Measurements from ENCODE around the gene GRIK1. TPM values are rescaled to one million over a fixed set of nuclear protein-coding genes. Genes with fewer than 3 reads are reported as not detected.

GRIK1 gene
- total RNA-seq, 1 experiment from 2014 or later, result 0.09 TPM

DNA sequence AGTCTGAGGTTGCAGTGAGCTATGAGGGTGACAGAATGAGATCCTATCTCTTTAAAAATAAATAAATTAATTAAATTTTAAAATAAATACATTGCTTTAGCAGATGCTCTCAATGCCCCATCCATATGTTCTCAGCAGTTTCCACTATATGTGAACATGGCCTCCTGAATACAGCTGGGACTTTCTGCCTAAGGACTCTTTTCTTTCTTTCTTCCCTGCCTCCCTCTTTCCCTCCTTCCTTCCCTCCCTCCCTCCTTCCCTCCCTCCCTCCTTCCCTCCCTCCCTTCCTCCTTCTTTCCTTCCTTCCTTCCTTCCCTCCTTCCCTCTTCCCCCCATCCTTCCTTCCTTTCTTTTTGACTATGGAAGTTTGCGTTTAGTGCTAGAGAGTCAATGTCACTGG, 10.2 kb upstream of the GRIK1 start:
- H3K9me3 Mint-ChIP-seq, result no peaks in the 10 kb centered on the region
- CTCF ChIA-PET, result no interaction called here
- POLR2A ChIA-PET, result no interaction called here

GRCh38 chr21:29947119-29947518, 7.3 kb upstream of the GRIK1 start:
- Mint-ChIP-seq H3K36me3 (no peaks in the 10 kb centered on the region), H3K27ac (no peak overlapping the region), H3K27me3 (ENCODE audit: low read depth) (peaks cover 6% of the 10 kb centered on the region), H3K4me1 (peaks cover 16% of the 10 kb centered on the region), H3K9me3 (no peaks in the 10 kb centered on the region), H3K4me3 (no peak overlapping the region)
- ChIA-PET POLR2A (no interaction called here), CTCF (interaction anchor here (0.5 kb wide), 1 partner anchor 275 kb away, joined by 4 read pairs; no protein-coding TSS in a partner anchor)
- no peak for DNase-seq (ENCODE audit: low spot score)
- TF ChIP-seq ESRRA (CRISPR knock-in tag; IDR thresholded peaks at IDR 0.05; ENCODE audit: borderline replicate concordance) (no peak), CREM (CRISPR knock-in tag; IDR thresholded peaks at IDR 0.05) (no peak), SMAD3 (CRISPR knock-in tag; IDR thresholded peaks at IDR 0.05; ENCODE audit: borderline replicate concordance) (no peak), JAZF1 (CRISPR knock-in tag; IDR thresholded peaks at IDR 0.05) (no peak), TCF7 (CRISPR knock-in tag; IDR thresholded peaks at IDR 0.05; ENCODE audit: low read depth) (no peak), EMX1 (CRISPR knock-in tag; IDR thresholded peaks at IDR 0.05) (no peak)
- TF ChIP-seq, protein P1, sequence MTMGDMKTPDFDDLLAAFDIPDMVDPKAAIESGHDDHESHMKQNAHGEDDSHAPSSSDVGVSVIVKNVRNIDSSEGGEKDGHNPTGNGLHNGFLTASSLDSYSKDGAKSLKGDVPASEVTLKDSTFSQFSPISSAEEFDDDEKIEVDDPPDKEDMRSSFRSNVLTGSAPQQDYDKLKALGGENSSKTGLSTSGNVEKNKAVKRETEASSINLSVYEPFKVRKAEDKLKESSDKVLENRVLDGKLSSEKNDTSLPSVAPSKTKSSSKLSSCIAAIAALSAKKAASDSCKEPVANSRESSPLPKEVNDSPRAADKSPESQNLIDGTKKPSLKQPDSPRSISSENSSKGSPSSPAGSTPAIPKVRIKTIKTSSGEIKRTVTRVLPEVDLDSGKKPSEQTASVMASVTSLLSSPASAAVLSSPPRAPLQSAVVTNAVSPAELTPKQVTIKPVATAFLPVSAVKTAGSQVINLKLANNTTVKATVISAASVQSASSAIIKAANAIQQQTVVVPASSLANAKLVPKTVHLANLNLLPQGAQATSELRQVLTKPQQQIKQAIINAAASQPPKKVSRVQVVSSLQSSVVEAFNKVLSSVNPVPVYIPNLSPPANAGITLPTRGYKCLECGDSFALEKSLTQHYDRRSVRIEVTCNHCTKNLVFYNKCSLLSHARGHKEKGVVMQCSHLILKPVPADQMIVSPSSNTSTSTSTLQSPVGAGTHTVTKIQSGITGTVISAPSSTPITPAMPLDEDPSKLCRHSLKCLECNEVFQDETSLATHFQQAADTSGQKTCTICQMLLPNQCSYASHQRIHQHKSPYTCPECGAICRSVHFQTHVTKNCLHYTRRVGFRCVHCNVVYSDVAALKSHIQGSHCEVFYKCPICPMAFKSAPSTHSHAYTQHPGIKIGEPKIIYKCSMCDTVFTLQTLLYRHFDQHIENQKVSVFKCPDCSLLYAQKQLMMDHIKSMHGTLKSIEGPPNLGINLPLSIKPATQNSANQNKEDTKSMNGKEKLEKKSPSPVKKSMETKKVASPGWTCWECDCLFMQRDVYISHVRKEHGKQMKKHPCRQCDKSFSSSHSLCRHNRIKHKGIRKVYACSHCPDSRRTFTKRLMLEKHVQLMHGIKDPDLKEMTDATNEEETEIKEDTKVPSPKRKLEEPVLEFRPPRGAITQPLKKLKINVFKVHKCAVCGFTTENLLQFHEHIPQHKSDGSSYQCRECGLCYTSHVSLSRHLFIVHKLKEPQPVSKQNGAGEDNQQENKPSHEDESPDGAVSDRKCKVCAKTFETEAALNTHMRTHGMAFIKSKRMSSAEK (CRISPR knock-in tag; IDR thresholded peaks at IDR 0.05; ENCODE audit: borderline replicate concordance), result no peak
- TF ChIP-seq, protein P2, sequence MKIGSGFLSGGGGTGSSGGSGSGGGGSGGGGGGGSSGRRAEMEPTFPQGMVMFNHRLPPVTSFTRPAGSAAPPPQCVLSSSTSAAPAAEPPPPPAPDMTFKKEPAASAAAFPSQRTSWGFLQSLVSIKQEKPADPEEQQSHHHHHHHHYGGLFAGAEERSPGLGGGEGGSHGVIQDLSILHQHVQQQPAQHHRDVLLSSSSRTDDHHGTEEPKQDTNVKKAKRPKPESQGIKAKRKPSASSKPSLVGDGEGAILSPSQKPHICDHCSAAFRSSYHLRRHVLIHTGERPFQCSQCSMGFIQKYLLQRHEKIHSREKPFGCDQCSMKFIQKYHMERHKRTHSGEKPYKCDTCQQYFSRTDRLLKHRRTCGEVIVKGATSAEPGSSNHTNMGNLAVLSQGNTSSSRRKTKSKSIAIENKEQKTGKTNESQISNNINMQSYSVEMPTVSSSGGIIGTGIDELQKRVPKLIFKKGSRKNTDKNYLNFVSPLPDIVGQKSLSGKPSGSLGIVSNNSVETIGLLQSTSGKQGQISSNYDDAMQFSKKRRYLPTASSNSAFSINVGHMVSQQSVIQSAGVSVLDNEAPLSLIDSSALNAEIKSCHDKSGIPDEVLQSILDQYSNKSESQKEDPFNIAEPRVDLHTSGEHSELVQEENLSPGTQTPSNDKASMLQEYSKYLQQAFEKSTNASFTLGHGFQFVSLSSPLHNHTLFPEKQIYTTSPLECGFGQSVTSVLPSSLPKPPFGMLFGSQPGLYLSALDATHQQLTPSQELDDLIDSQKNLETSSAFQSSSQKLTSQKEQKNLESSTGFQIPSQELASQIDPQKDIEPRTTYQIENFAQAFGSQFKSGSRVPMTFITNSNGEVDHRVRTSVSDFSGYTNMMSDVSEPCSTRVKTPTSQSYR (CRISPR knock-in tag; IDR thresholded peaks at IDR 0.05), result no peak
- peak; percentile 39 for ATAC-seq

More for the DNA sequence above, 10.2 kb upstream of the GRIK1 start:
- no peak for ATAC-seq
- H3K4me1 Mint-ChIP-seq, result peaks cover 28% of the 10 kb centered on the region
- H3K27ac Mint-ChIP-seq, result no peak overlapping the region
- H3K4me3 Mint-ChIP-seq, result no peak overlapping the region
- DNase-seq (ENCODE audit: low spot score), result no peak
- H3K27me3 Mint-ChIP-seq (ENCODE audit: low read depth), result no peaks in the 10 kb centered on the region
- H3K36me3 Mint-ChIP-seq, result no peaks in the 10 kb centered on the region
- TF ChIP-seq, protein P1 (CRISPR knock-in tag; IDR thresholded peaks at IDR 0.05; ENCODE audit: borderline replicate concordance), result no peak
- no peak for TF ChIP-seq ZNF219 (CRISPR knock-in tag; IDR thresholded peaks at IDR 0.05; ENCODE audit: borderline replicate concordance)
- no peak for TF ChIP-seq MAX (CRISPR knock-in tag; IDR thresholded peaks at IDR 0.05)
